MCF 10A (cell line): Measurements from ENCODE around the gene C11orf24. TPM values are rescaled to one million over a fixed set of nuclear protein-coding genes. Genes with fewer than 3 reads are reported as not detected.

Experiments used
- BruUV-seq: library from RNA; stranded (reverse); fragments of 400-500 nt; replicated peaks from 2 replicates; lab custom pipeline; 2021; lab: Mats Ljungman, UMichigan
- CTCF ChIA-PET: fragments of 300-600 bp; sonication (Branson Sonifier 250); formaldehyde crosslinking; extraction: SDS; loops from one replicate; lab custom pipeline; 2021; ENCODE audit warnings: antibody characterized with exemption, inconsistent platforms; lab: Yijun Ruan, JAX
- POLR2A ChIA-PET: fragments of 300-600, 350-650 bp; sonication (Branson Sonifier 250); formaldehyde crosslinking; extraction: SDS; loops from one replicate; lab custom pipeline; 2020; ENCODE audit warnings: antibody characterized with exemption, inconsistent platforms; lab: Yijun Ruan, JAX
- DNase-seq: peaks from one replicate; pipeline ENCODE4 v3.0.0-alpha.2; 2018; ENCODE audit not compliant: unreplicated experiment
- H3K27ac Mint-ChIP-seq: one replicate; pipeline ENCODE4 v1.8.0; 2022; ENCODE audit warnings: mild to moderate bottlenecking, low read depth, mixed read lengths; ENCODE audit not compliant: unreplicated experiment
- H3K27me3 Mint-ChIP-seq: one replicate; pipeline ENCODE4 v1.8.0; 2022; ENCODE audit warnings: mixed read lengths; ENCODE audit not compliant: insufficient read depth, unreplicated experiment
- H3K36me3 Mint-ChIP-seq: one replicate; pipeline ENCODE4 v1.8.0; 2022; ENCODE audit warnings: mild to moderate bottlenecking, moderate library complexity, mixed read lengths; ENCODE audit not compliant: insufficient read depth, unreplicated experiment
- H3K4me1 Mint-ChIP-seq: one replicate; pipeline ENCODE4 v1.8.0; 2022; ENCODE audit warnings: mixed read lengths; ENCODE audit not compliant: insufficient read depth, unreplicated experiment
- H3K4me3 Mint-ChIP-seq: one replicate; pipeline ENCODE4 v1.8.0; 2022; ENCODE audit warnings: mild to moderate bottlenecking, moderate library complexity, mixed read lengths; ENCODE audit not compliant: unreplicated experiment
- H3K9me3 Mint-ChIP-seq: one replicate; pipeline ENCODE4 v1.8.0; 2022; ENCODE audit warnings: mixed read lengths; ENCODE audit not compliant: unreplicated experiment
- CTCF ChIP-seq: fragments of 200-600 bp; IDR thresholded peaks from one replicate; pipeline ENCODE4 v1.8.0; 2022; ENCODE audit warnings: antibody characterized with exemption, mild to moderate bottlenecking; ENCODE audit not compliant: unreplicated experiment
- intact Hi-C: fragments of 100-400 bp; cut with micrococcal nuclease; formaldehyde crosslinking; loops from 2 replicates; pipeline ENCODE4 v1.14.1; 2022
- total RNA-seq: library from RNA; stranded (reverse); gene quantifications from 2 replicates; pipeline ENCODE4 v1.2.3, GENCODE V29; 2022

C11orf24 gene
- total RNA-seq, 1 experiment from 2014 or later = 69.2 TPM

GRCh38 chr11:68314203-68315170, 42.7 kb upstream of the C11orf24 start:
- H3K36me3 Mint-ChIP-seq = peaks cover 5% of the 10 kb centered on the region
- H3K4me1 Mint-ChIP-seq = peaks cover 40% of the 10 kb centered on the region
- H3K27ac Mint-ChIP-seq = peak overlapping the region; percentile 88
- TSS peak; percentile 77 for BruUV-seq
- H3K9me3 Mint-ChIP-seq = no peaks in the 10 kb centered on the region
- peak overlapping the region; percentile 87 for H3K4me3 Mint-ChIP-seq
- CTCF ChIA-PET = interaction anchor here (1.0 to 1.4 kb wide), 6 partner anchors 17 to 106 kb away, joined by 3 to 8 read pairs (median 4); partner anchors contain the start of gene C11orf24
- no peaks in the 10 kb centered on the region for H3K27me3 Mint-ChIP-seq
- intact Hi-C loops = no loop called here
- no peak for TF ChIP-seq CTCF
- POLR2A ChIA-PET = interaction anchor here (0.6 to 4.1 kb wide), 22 partner anchors 10 to 304 kb away, joined by 3 to 66 read pairs (median 6); partner anchors contain the start of genes ALDH3B1, C11orf24 and PPP6R3
- peak; percentile 74 for DNase-seq

- H3K4me1 Mint-ChIP-seq = peaks cover 40% of the 10 kb centered on the region
- peak overlapping the region; percentile 88 for H3K27ac Mint-ChIP-seq
- H3K9me3 Mint-ChIP-seq = no peaks in the 10 kb centered on the region
- peaks cover 5% of the 10 kb centered on the region for H3K36me3 Mint-ChIP-seq
- TSS peak; percentile 57 for BruUV-seq
- no peak for TF ChIP-seq CTCF
- intact Hi-C loops = loop anchor here (1.0 kb wide), 1 partner anchor 41 kb away; no protein-coding TSS in a partner anchor
- ChIA-PET POLR2A (interaction anchor here (0.6 to 4.1 kb wide), 19 partner anchors 10 to 304 kb away, joined by 3 to 66 read pairs (median 6); partner anchors contain the start of genes ALDH3B1, C11orf24 and PPP6R3), CTCF (interaction anchor here (1.0 to 1.4 kb wide), 6 partner anchors 16 to 105 kb away, joined by 3 to 8 read pairs (median 4); partner anchors contain the start of gene C11orf24)
- no peaks in the 10 kb centered on the region for H3K27me3 Mint-ChIP-seq
- H3K4me3 Mint-ChIP-seq = peak overlapping the region; percentile 87
- peak; percentile 37 for DNase-seq
Measured at GRCh38 chr11:68313574-68314202, 41.9 kb upstream of the C11orf24 start.

- peak overlapping the region; percentile 87 for H3K4me3 Mint-ChIP-seq
- H3K4me1 Mint-ChIP-seq = peaks cover 40% of the 10 kb centered on the region
- intact Hi-C loops = loop anchor here (1.0 kb wide), 1 partner anchor 41 kb away; no protein-coding TSS in a partner anchor
- BruUV-seq = no TSS peak
- H3K9me3 Mint-ChIP-seq = no peaks in the 10 kb centered on the region
- no peak for TF ChIP-seq CTCF
- peaks cover 5% of the 10 kb centered on the region for H3K36me3 Mint-ChIP-seq
- CTCF ChIA-PET = interaction anchor here (1.0 to 1.4 kb wide), 2 partner anchors 41 to 56 kb away, joined by 3 to 8 read pairs; partner anchors contain the start of gene C11orf24
- no peaks in the 10 kb centered on the region for H3K27me3 Mint-ChIP-seq
- POLR2A ChIA-PET = interaction anchor here (1.4 to 4.1 kb wide), 6 partner anchors 25 to 300 kb away, joined by 4 to 66 read pairs (median 12); partner anchors contain the start of genes C11orf24 and PPP6R3
- peak overlapping the region; percentile 88 for H3K27ac Mint-ChIP-seq
- DNase-seq = peak; percentile 35
Measured at GRCh38 chr11:68312780-68313573, 41.2 kb upstream of the C11orf24 start.
